ENCODE measurements around the gene GRAMD2B. TPM values are rescaled to one million over a fixed set of nuclear protein-coding genes. Genes with fewer than 3 reads are reported as not detected.
A peak's percentile ranks its signal among the peaks of the same experiment; 100 is the strongest.

The GRAMD2B gene
- total and polyA plus RNA-seq, 7 donors = 26.1 to 53.8 (median 44.4) TPM

- intact Hi-C loops (cut with DNase I) = loop anchor here (5.0 kb wide), 2 partner anchors 37 to 103 kb away; no protein-coding TSS in a partner anchor
- WGBS, 2 donors = 86 to 93% methylated on average over 5 of the region's 5 CpGs
Observed at GRCh38 chr5:126419102-126419501, 4.1 kb upstream of the GRAMD2B start.

DNA sequence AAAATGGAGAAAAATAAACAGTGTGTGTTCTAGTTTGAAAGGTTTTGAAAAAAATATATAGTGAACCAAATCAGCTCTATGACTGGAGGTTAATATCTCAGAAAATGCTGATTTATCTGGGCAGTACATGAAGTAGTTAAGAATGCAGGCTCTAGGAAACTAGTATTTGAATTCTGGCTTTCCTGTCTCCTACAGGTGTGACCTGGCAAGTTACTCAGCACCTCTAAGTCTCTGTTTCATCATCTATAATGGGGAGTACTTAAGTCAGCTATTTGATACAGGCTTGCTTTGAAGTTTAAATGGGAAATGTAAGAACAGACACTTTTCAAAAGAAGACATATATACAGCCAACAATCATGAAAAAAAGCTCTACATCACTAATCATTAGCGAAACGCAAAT lies 5.2 kb downstream of the GRAMD2B start:
- H3K36me3 ChIP-seq = peaks cover 0 to 16% (median 0%) of the 10 kb centered on the region in 4 donors
- H3K9me3 ChIP-seq = no peaks in the 10 kb centered on the region
- intact Hi-C loops (cut with DNase I) = no loop called here
- no peak for DNase-seq
- H3K4me3 ChIP-seq = no peak overlapping the region
- H3K27ac ChIP-seq = no peak overlapping the region
- TF ChIP-seq POLR2A (IDR thresholded peaks at IDR 0.05) = no peak
- TF ChIP-seq EP300 (IDR thresholded peaks at IDR 0.05) = no peak
- no peak for TF ChIP-seq POLR2AphosphoS5 (IDR thresholded peaks at IDR 0.05)
- TF ChIP-seq, protein P1, sequence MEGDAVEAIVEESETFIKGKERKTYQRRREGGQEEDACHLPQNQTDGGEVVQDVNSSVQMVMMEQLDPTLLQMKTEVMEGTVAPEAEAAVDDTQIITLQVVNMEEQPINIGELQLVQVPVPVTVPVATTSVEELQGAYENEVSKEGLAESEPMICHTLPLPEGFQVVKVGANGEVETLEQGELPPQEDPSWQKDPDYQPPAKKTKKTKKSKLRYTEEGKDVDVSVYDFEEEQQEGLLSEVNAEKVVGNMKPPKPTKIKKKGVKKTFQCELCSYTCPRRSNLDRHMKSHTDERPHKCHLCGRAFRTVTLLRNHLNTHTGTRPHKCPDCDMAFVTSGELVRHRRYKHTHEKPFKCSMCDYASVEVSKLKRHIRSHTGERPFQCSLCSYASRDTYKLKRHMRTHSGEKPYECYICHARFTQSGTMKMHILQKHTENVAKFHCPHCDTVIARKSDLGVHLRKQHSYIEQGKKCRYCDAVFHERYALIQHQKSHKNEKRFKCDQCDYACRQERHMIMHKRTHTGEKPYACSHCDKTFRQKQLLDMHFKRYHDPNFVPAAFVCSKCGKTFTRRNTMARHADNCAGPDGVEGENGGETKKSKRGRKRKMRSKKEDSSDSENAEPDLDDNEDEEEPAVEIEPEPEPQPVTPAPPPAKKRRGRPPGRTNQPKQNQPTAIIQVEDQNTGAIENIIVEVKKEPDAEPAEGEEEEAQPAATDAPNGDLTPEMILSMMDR (IDR thresholded peaks at IDR 0.05) = no peak
- H3K4me1 ChIP-seq = peaks cover 2 to 36% (median 31%) of the 10 kb centered on the region in 4 donors
- no peaks in the 10 kb centered on the region for H3K27me3 ChIP-seq
- WGBS, 2 donors = 23 to 95% methylated on average over 2 of the region's 2 CpGs

More at GRCh38 chr5:126419102-126419501, 4.1 kb upstream of the GRAMD2B start:
- Histone ChIP-seq H3K9me3 (no peaks in the 10 kb centered on the region), H3K36me3 (no peaks in the 10 kb centered on the region), H3K4me3 (no peak overlapping the region), H3K4me1 (peaks cover 0 to 42% (median 33%) of the 10 kb centered on the region in 4 donors), H3K27ac (no peak overlapping the region), H3K27me3 (no peaks in the 10 kb centered on the region)
- TF ChIP-seq, protein P1 (IDR thresholded peaks at IDR 0.05) = no peak
- TF ChIP-seq POLR2A (IDR thresholded peaks at IDR 0.05) = no peak
- no peak for DNase-seq

DNA sequence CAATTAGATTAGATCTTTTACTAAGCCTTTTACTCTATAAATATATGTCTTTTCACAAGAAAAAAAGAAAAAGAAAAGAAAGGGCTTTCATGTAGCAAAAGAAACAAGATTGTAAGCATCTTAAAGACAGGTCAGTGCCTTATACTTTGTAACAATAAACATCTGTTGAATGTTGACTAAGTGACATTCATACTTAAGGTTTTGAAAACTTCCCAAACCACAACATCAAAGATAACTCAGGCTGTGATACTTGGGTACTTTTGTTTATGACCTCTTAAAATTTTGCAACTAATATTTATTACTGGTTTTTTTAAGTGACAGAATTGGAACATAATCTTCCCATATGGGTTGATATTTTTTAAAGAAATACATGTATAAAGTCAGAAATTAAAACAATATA lies 7.4 kb downstream of the GRAMD2B start:
- Histone ChIP-seq H3K27ac (no peak overlapping the region), H3K4me3 (no peak overlapping the region), H3K27me3 (no peaks in the 10 kb centered on the region), H3K9me3 (no peaks in the 10 kb centered on the region), H3K36me3 (peaks cover 0 to 16% (median 0%) of the 10 kb centered on the region in 4 donors), H3K4me1 (peaks cover 0 to 29% (median 21%) of the 10 kb centered on the region in 4 donors)
- intact Hi-C loops (cut with DNase I) = no loop called here
- DNase-seq = no peak
- TF ChIP-seq EP300 (IDR thresholded peaks at IDR 0.05) = no peak
- TF ChIP-seq POLR2A (IDR thresholded peaks at IDR 0.05) = no peak
- no peak for TF ChIP-seq POLR2AphosphoS5 (IDR thresholded peaks at IDR 0.05)
- TF ChIP-seq, protein P1 (IDR thresholded peaks at IDR 0.05) = no peak

- DNase-seq = no peak
- no peaks in the 10 kb centered on the region for H3K9me3 ChIP-seq
- TF ChIP-seq, protein P1 (IDR thresholded peaks at IDR 0.05) = no peak
- TF ChIP-seq EP300 (IDR thresholded peaks at IDR 0.05) = no peak
- no peak for TF ChIP-seq POLR2A (IDR thresholded peaks at IDR 0.05)
- peak in 1 of 4 donors; percentile 24 for TF ChIP-seq POLR2AphosphoS5 (IDR thresholded peaks at IDR 0.05)
- peaks cover 0 to 16% (median 0%) of the 10 kb centered on the region in 4 donors for H3K36me3 ChIP-seq
- intact Hi-C loops (cut with DNase I) = no loop called here
- H3K27me3 ChIP-seq = no peaks in the 10 kb centered on the region
- no peak overlapping the region for H3K4me3 ChIP-seq
- peak overlapping the region; percentile 50 to 78 (median 62) for H3K27ac ChIP-seq
- H3K4me1 ChIP-seq = peaks cover 0 to 19% (median 15%) of the 10 kb centered on the region in 4 donors
Observed at GRCh38 chr5:126433701-126434100, 10.5 kb downstream of the GRAMD2B start.

DNA sequence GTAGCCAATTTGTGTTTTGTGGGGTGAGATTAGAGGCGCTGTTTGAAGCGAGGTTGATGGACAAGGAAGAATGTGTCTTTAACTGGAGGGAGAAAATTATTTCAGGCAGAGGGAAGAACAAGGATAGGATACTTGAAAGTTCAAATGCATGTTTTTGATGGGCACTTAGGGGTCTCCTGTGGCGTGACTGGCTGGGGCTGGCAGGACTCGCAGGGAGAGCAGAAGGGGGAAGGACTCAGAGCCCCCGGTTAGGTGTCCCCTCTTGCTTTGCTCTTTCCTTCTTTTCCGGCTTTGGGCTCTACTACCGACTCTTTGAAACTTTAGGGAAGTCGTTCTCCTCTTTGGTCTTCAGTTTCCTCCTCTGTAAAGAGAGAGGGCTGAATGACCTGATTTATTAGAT lies 12.1 kb downstream of the GRAMD2B start:
- DNase-seq = no peak
- peaks cover 0 to 19% (median 15%) of the 10 kb centered on the region in 4 donors for H3K4me1 ChIP-seq
- intact Hi-C loops (cut with DNase I) = no loop called here
- no peaks in the 10 kb centered on the region for H3K27me3 ChIP-seq
- peak overlapping the region in 1 of 4 donors; percentile 78 for H3K27ac ChIP-seq
- TF ChIP-seq, protein P1 (IDR thresholded peaks at IDR 0.05) = no peak
- TF ChIP-seq POLR2AphosphoS5 (IDR thresholded peaks at IDR 0.05) = no peak
- no peak for TF ChIP-seq EP300 (IDR thresholded peaks at IDR 0.05)
- no peak for TF ChIP-seq POLR2A (IDR thresholded peaks at IDR 0.05)
- peaks cover 0 to 16% (median 0%) of the 10 kb centered on the region in 4 donors for H3K36me3 ChIP-seq
- H3K4me3 ChIP-seq = no peak overlapping the region
- no peaks in the 10 kb centered on the region for H3K9me3 ChIP-seq
- WGBS, 2 donors = 76 to 80% methylated on average over 8 of the region's 8 CpGs
